H9 (cell line): ENCODE measurements around the gene ATAT1. TPM values are rescaled to one million over a fixed set of nuclear protein-coding genes. Genes with fewer than 3 reads are reported as not detected.
A peak's percentile ranks its signal among the peaks of the same experiment; 100 is the strongest.

ENCODE experiments used
- DNase-seq: peaks from one replicate; pipeline ENCODE4 v3.0.0-alpha.2; 2017
- H2AFZ ChIP-seq: one replicate; pipeline ENCODE4 v1.6.1; 2013; ENCODE audit warnings: mild to moderate bottlenecking, low read length, control low read depth, moderate library complexity
- H2AK5ac ChIP-seq: 2 replicates; pipeline ENCODE4 v1.6.1; 2013; ENCODE audit warnings: low read length, control low read depth, mixed read lengths; ENCODE audit not compliant: insufficient read length
- H2BK120ac ChIP-seq: one replicate; pipeline ENCODE4 v1.6.1; 2013; ENCODE audit warnings: low read depth, mild to moderate bottlenecking, low read length, control low read depth, inconsistent platforms; ENCODE audit not compliant: poor library complexity, severe bottlenecking
- H2BK12ac ChIP-seq: 2 replicates; pipeline ENCODE4 v1.6.1; 2013; ENCODE audit warnings: low read length, control low read depth, mixed read lengths, low read depth; ENCODE audit not compliant: insufficient read length
- H2BK15ac ChIP-seq: 2 replicates; pipeline ENCODE4 v1.6.1; 2013; ENCODE audit warnings: low read depth, low read length, control low read depth
- H2BK20ac ChIP-seq: one replicate; pipeline ENCODE4 v1.6.1; 2013; ENCODE audit warnings: low read depth, mild to moderate bottlenecking, low read length, control low read depth, inconsistent platforms; ENCODE audit not compliant: poor library complexity, severe bottlenecking
- H2BK5ac ChIP-seq: 2 replicates; pipeline ENCODE4 v1.6.1; 2013; ENCODE audit warnings: low read length, control low read depth, mixed read lengths; ENCODE audit not compliant: insufficient read length
- H3K14ac ChIP-seq: 2 replicates; pipeline ENCODE4 v1.6.1; 2013; ENCODE audit warnings: low read length, control low read depth; ENCODE audit not compliant: insufficient read depth
- H3K18ac ChIP-seq: 2 replicates; pipeline ENCODE4 v1.6.1; 2013; ENCODE audit warnings: low read depth, mild to moderate bottlenecking, mixed read lengths, low read length, control low read depth; ENCODE audit not compliant: insufficient read length
- H3K23ac ChIP-seq: 2 replicates; pipeline ENCODE4 v1.6.1; 2013; ENCODE audit warnings: low read length, control low read depth, mixed read lengths, low read depth; ENCODE audit not compliant: insufficient read length
- H3K23me2 ChIP-seq: 2 replicates; pipeline ENCODE4 v1.6.1; 2013; ENCODE audit warnings: low read depth, mild to moderate bottlenecking, mixed read lengths, low read length, control low read depth; ENCODE audit not compliant: insufficient read length, poor library complexity, severe bottlenecking
- H3K27ac ChIP-seq: 2 replicates; pipeline ENCODE4 v1.5.1; 2013; ENCODE audit warnings: low read length, control low read depth, mixed read lengths, low read depth; ENCODE audit not compliant: insufficient read length
- H3K27me3 ChIP-seq: 2 replicates; pipeline ENCODE4 v1.6.1; 2013; ENCODE audit warnings: low read length, control low read depth, inconsistent platforms; ENCODE audit not compliant: insufficient read depth
- H3K4ac ChIP-seq: 2 replicates; pipeline ENCODE4 v1.6.1; 2013; ENCODE audit warnings: low read depth, mild to moderate bottlenecking, control low read depth, inconsistent platforms, low read length, moderate library complexity
- H3K4me1 ChIP-seq: 2 replicates; pipeline ENCODE4 v1.6.1; 2013; ENCODE audit warnings: low read length, control low read depth, inconsistent platforms; ENCODE audit not compliant: insufficient read depth
- H3K4me2 ChIP-seq: 2 replicates; pipeline ENCODE4 v1.6.1; 2013; ENCODE audit warnings: low read length, control low read depth, mixed read lengths; ENCODE audit not compliant: insufficient read length, insufficient read depth
- H3K56ac ChIP-seq: 2 replicates; pipeline ENCODE4 v1.6.1; 2013; ENCODE audit warnings: low read depth, mild to moderate bottlenecking, mixed read lengths, low read length, control low read depth; ENCODE audit not compliant: insufficient read length
- H3K79me1 ChIP-seq: 2 replicates; pipeline ENCODE4 v1.6.1; 2013; ENCODE audit warnings: low read depth, mild to moderate bottlenecking, moderate library complexity, low read length, control low read depth, inconsistent platforms; ENCODE audit not compliant: insufficient read depth, poor library complexity, severe bottlenecking
- H3K79me2 ChIP-seq: 2 replicates; pipeline ENCODE4 v1.6.1; 2013; ENCODE audit warnings: low read length, control low read depth, inconsistent platforms; ENCODE audit not compliant: insufficient read depth
- H3K9ac ChIP-seq: 2 replicates; pipeline ENCODE4 v1.6.1; 2013; ENCODE audit warnings: low read length, control low read depth, mixed read lengths; ENCODE audit not compliant: insufficient read length; ENCODE audit errors: extremely low read depth
- H3K9me3 ChIP-seq: one replicate; pipeline ENCODE4 v1.6.1; 2013; ENCODE audit warnings: low read depth, low read length, inconsistent platforms; ENCODE audit not compliant: control insufficient read depth
- H3T11ph ChIP-seq: one replicate; pipeline ENCODE4 v1.6.1; 2013; ENCODE audit warnings: mild to moderate bottlenecking, low read length, control low read depth, inconsistent platforms
- H4K20me1 ChIP-seq: one replicate; pipeline ENCODE4 v1.6.1; 2013; ENCODE audit not compliant: control insufficient read depth, insufficient read length, insufficient read depth
- H4K5ac ChIP-seq: 2 replicates; pipeline ENCODE4 v1.6.1; 2013; ENCODE audit warnings: low read depth, mild to moderate bottlenecking, mixed read lengths, low read length, control low read depth; ENCODE audit not compliant: insufficient read length
- H4K8ac ChIP-seq: replicated peaks from 2 replicates; pipeline ENCODE4 v1.6.1; 2013; ENCODE audit warnings: low read length, control low read depth, mixed read lengths, low read depth; ENCODE audit not compliant: insufficient read length
- H4K91ac ChIP-seq: 2 replicates; pipeline ENCODE4 v1.6.1; 2013; ENCODE audit warnings: low read depth, mild to moderate bottlenecking, moderate library complexity, mixed read lengths, low read length, control low read depth; ENCODE audit not compliant: insufficient read length
- H3K27ac Mint-ChIP-seq, 3 experiments: 2 replicates in 2 of 3; 3 replicates in 1 of 3; pipeline ENCODE4 v1.8.0; 2020 to 2021; ENCODE audit warnings: mixed read lengths in 3 of 3, mild to moderate bottlenecking in 1 of 3, moderate library complexity in 1 of 3
- H3K27me3 Mint-ChIP-seq: 2 replicates; pipeline ENCODE4 v1.8.0; 2021; ENCODE audit warnings: low read depth, mild to moderate bottlenecking, moderate library complexity, mixed read lengths
- H3K36me3 Mint-ChIP-seq, 3 experiments: 2 replicates in 2 of 3; 3 replicates in 1 of 3; pipeline ENCODE4 v1.8.0; 2020 to 2021; ENCODE audit warnings: low read depth in 3 of 3, mixed read lengths in 3 of 3; ENCODE audit not compliant: insufficient read depth in 1 of 3
- H3K4me1 Mint-ChIP-seq, 2 experiments: 2 replicates each; pipeline ENCODE4 v1.8.0; 2020; ENCODE audit warnings: mixed read lengths in 2 of 2
- H3K4me3 Mint-ChIP-seq, 2 experiments: 2 replicates in 1 of 2; 3 replicates in 1 of 2; pipeline ENCODE4 v1.8.0; 2020 to 2021; ENCODE audit warnings: mild to moderate bottlenecking in 2 of 2, mixed read lengths in 2 of 2, moderate library complexity in 1 of 2
- H3K9me3 Mint-ChIP-seq, 2 experiments: 2 replicates in 1 of 2; 3 replicates in 1 of 2; pipeline ENCODE4 v1.8.0; 2020; ENCODE audit warnings: mild to moderate bottlenecking in 2 of 2, mixed read lengths in 2 of 2, moderate library complexity in 1 of 2
- CTCF ChIP-seq: fragments of 200-600 bp; sonication (generic); conservative IDR thresholded peaks from 3 replicates; pipeline ENCODE4 v1.8.0; 2021; ENCODE audit warnings: antibody characterized with exemption, mild to moderate bottlenecking
- whole genome bisulfite sequencing: extraction: QIAGEN DNeasy Blood & Tissue Kit; methylation state at CpG from one replicate; pipeline ENCODE4 v1.1.7; 2013; ENCODE audit warnings: missing lambda C conversion rate, low lambda C conversion rate, mixed read lengths; ENCODE audit not compliant: insufficient read length; ENCODE audit errors: extremely low coverage; 5-methylcytosine and 5-hydroxymethylcytosine counted together
- total RNA-seq: library from RNA; stranded (reverse); gene quantifications from 2 replicates; pipeline ENCODE4 v1.2.1, GENCODE V29; 2021

The ATAT1 gene
- total RNA-seq, 1 experiment from 2014 or later, result 20.1 TPM

GRCh38 chr6:30646450-30647241, 20.0 kb downstream of the ATAT1 start, which contains the start of gene C6orf136:
Gene C6orf136 (plus strand): TSS chr6:30647133. CDS start chr6:30647232, 99 bp downstream.
- no peak within 1 kb of the TSS for H4K8ac ChIP-seq

More at GRCh38 chr6:30646450-30647241, 20.0 kb downstream of the ATAT1 start, which contains the start of gene C6orf136:
- Histone ChIP-seq H4K20me1 (no peaks in the 10 kb centered on the region), H3K9ac (peak within 1 kb of the TSS; percentile 70), H3K23me2 (peaks cover 8% of the 10 kb centered on the region), H3K27me3 (no peaks in the 10 kb centered on the region), H4K91ac (no peak within 1 kb of the TSS), H3K18ac (peak within 1 kb of the TSS; percentile 85), H3K9me3 (no peaks in the 10 kb centered on the region), H3K4me1 (no peaks in the 10 kb centered on the region), H4K5ac (no peak within 1 kb of the TSS), H3K4ac (no peak within 1 kb of the TSS), H2AFZ (no peak within 1 kb of the TSS), H2BK120ac (no peak within 1 kb of the TSS), H3K23ac (no peak within 1 kb of the TSS), H2AK5ac (no peak within 1 kb of the TSS), H3K4me2 (peak within 1 kb of the TSS; percentile 76), H3K79me1 (peaks cover 2% of the 10 kb centered on the region), H3K27ac (no peak within 1 kb of the TSS), H3K56ac (no peak within 1 kb of the TSS), H2BK12ac (no peak within 1 kb of the TSS), H3K79me2 (no peaks in the 10 kb centered on the region), H2BK15ac (no peak within 1 kb of the TSS), H3K14ac (peak within 1 kb of the TSS; percentile 83), H2BK5ac (peak within 1 kb of the TSS; percentile 61), H2BK20ac (no peak within 1 kb of the TSS), H3T11ph (no peak within 1 kb of the TSS)
- Mint-ChIP-seq H3K27me3 (no peaks in the 10 kb centered on the region), H3K4me1 (peaks cover 14 to 17% of the 10 kb centered on the region in 2 experiments), H3K4me3 (peak within 1 kb of the TSS; percentile 85 to 94), H3K27ac (peak within 1 kb of the TSS; percentile 19 to 90 (median 82); a peak in 6 of 7 replicates), H3K36me3 (peaks cover 11 to 62% (median 53%) of the 10 kb centered on the region in 3 experiments), H3K9me3 (no peaks in the 10 kb centered on the region)
- peak; percentile 94 for DNase-seq
- no peak for TF ChIP-seq CTCF
- no CpG with 5 or more reads among the region's 37 CpGs for WGBS
